K562 (cell line): ENCODE results near the gene ZNF330. TPM values are rescaled to one million over a fixed set of nuclear protein-coding genes. Genes with fewer than 3 reads are reported as not detected.
A peak's percentile ranks its signal among the peaks of the same experiment; 100 is the strongest.

Experiments used
- ATAC-seq: fragments of 200-7000 bp; cut with Tn5 transposase; 3 replicates; pipeline ENCODE4 v1.9.1; 2020; ENCODE audit warnings: moderate library complexity
- BruUV-seq: library from RNA; stranded (reverse); fragments of 400-500 nt; replicated peaks from 2 replicates; lab custom pipeline; 2021; lab: Mats Ljungman, UMichigan
- CTCF ChIA-PET: fragments of 300-600 bp; formaldehyde crosslinking; extraction: SDS; loops from one replicate; lab custom pipeline; 2021; ENCODE audit warnings: low intra/inter-chr PET ratio; lab: Yijun Ruan, JAX
- POLR2A ChIA-PET: fragments of 300-600, 350-650 bp; sonication (Branson Sonifier 250); formaldehyde crosslinking; extraction: SDS; loops from one replicate; lab custom pipeline; 2021; ENCODE audit warnings: antibody characterized with exemption, inconsistent platforms; lab: Yijun Ruan, JAX
- DNase-seq, 4 experiments: peaks; one replicate each; pipeline versions ENCODE4 v3.0.0 to v3.0.0-alpha.2; 2011 to 2018; ENCODE audit warnings: low spot score in 3 of 4, mixed read lengths in 3 of 4; ENCODE audit errors: extremely low read depth in 1 of 4
- FAIRE-seq: peaks from 2 replicates; lab custom pipeline; 2011; peaks lifted over from hg19 to GRCh38; lab: Jason Lieb, UNC
- H2AFZ ChIP-seq: 2 replicates; pipeline ENCODE4 v1.6.0; 2011; ENCODE audit warnings: low read depth, low read length, control low read depth, inconsistent platforms
- H3K27ac ChIP-seq: fragments of 200-600 bp; 3 replicates; pipeline ENCODE4 v1.8.0; 2011; ENCODE audit warnings: low read depth, mild to moderate bottlenecking, control low read depth, inconsistent platforms, low read length, moderate library complexity, mixed read lengths; ENCODE audit errors: extremely low read depth
- H3K27me3 ChIP-seq, 2 experiments: fragments of 300-600 bp in 1 of 2; 2 replicates in 1 of 2; 3 replicates in 1 of 2; pipeline versions ENCODE4 v1.6.0 to v1.8.0; 2011; ENCODE audit warnings: inconsistent platforms in 2 of 2, low read length in 2 of 2, mild to moderate bottlenecking in 1 of 2, mixed read lengths in 1 of 2, moderate library complexity in 1 of 2; ENCODE audit not compliant: control insufficient read depth in 2 of 2, insufficient read depth in 2 of 2
- H3K36me3 ChIP-seq: fragments of 300-600 bp; 3 replicates; pipeline ENCODE4 v1.8.0; 2011; ENCODE audit warnings: mild to moderate bottlenecking, low read length, inconsistent platforms; ENCODE audit not compliant: control insufficient read depth, insufficient read depth
- H3K4me1 ChIP-seq, 2 experiments: fragments of 200-600 bp in 1 of 2; replicated peaks in 1 of 2; 2 replicates in 1 of 2; 3 replicates in 1 of 2; pipeline versions ENCODE4 v1.5.1 to v1.8.0; 2011; ENCODE audit warnings: inconsistent platforms in 2 of 2, low read length in 2 of 2, mild to moderate bottlenecking in 1 of 2, mixed read lengths in 1 of 2, moderate library complexity in 1 of 2; ENCODE audit not compliant: control insufficient read depth in 2 of 2, insufficient read depth in 2 of 2
- H3K4me2 ChIP-seq: 2 replicates; pipeline ENCODE4 v1.6.1; 2011; ENCODE audit warnings: low read length, control low read depth, inconsistent platforms, mixed read lengths; ENCODE audit not compliant: insufficient read depth
- H3K4me3 ChIP-seq: fragments of 200-600 bp; sonication (generic), shearing (Covaris generic); 2 replicates; pipeline ENCODE4 v1.5.1; 2016; ENCODE audit warnings: control low read depth, inconsistent platforms
- H3K79me2 ChIP-seq: fragments of 200-600 bp; 3 replicates; pipeline ENCODE4 v1.8.0; 2011; ENCODE audit warnings: low read length, inconsistent platforms; ENCODE audit not compliant: control insufficient read depth, insufficient read depth
- H3K9ac ChIP-seq, 2 experiments: 2 replicates each; pipeline versions ENCODE4 v1.6.0 to v1.6.1; 2011; ENCODE audit warnings: low read depth in 2 of 2, low read length in 2 of 2, control low read depth in 1 of 2, inconsistent platforms in 1 of 2, mild to moderate bottlenecking in 1 of 2, mixed read lengths in 1 of 2; ENCODE audit not compliant: insufficient read depth in 1 of 2
- H3K9me1 ChIP-seq: one replicate; pipeline ENCODE4 v1.6.0; 2011; ENCODE audit warnings: inconsistent platforms, mild to moderate bottlenecking, low read length, moderate library complexity; ENCODE audit not compliant: control insufficient read depth, insufficient read depth
- H3K9me3 ChIP-seq: replicated peaks from 2 replicates; pipeline ENCODE4 v1.5.1; 2011; ENCODE audit warnings: low read depth, low read length, inconsistent platforms; ENCODE audit not compliant: control insufficient read depth, insufficient read depth
- H4K20me1 ChIP-seq: replicated peaks from 2 replicates; pipeline ENCODE4 v1.6.1; 2011; ENCODE audit warnings: low read length, inconsistent platforms, mixed read lengths; ENCODE audit not compliant: control insufficient read depth, insufficient read depth
- CHD1 ChIP-seq: fragments of 200-600 bp; sonication (generic); IDR thresholded peaks from one replicate; pipeline ENCODE4 v1.6.1; 2012; ENCODE audit warnings: mild to moderate bottlenecking, moderate library complexity, low read length, inconsistent platforms
- SMARCA4 ChIP-seq: fragments of 450-650 bp; IDR thresholded peaks from 2 replicates; pipeline ENCODE4 v1.6.1; 2016
- ZBTB12 ChIP-seq: fragments of 250-450 bp; sonication (Bioruptor Pico); IDR thresholded peaks from 2 replicates; pipeline ENCODE4 v1.4.0; 2020
- ZFX ChIP-seq: sonication (generic); formaldehyde crosslinking; IDR thresholded peaks from 2 replicates; pipeline ENCODE4 v1.8.0; 2022; ENCODE audit warnings: mild to moderate bottlenecking, missing genetic modification reagents, moderate library complexity
- ZZZ3 ChIP-seq: fragments of 450-650 bp; IDR thresholded peaks from 2 replicates; pipeline ENCODE4 v1.6.1; 2016; ENCODE audit warnings: antibody characterized with exemption, mild to moderate bottlenecking, moderate library complexity
- WGBS: fragments of 100-300 bp; shearing (Covaris generic); methylation state at CpG from one replicate; pipeline ENCODE4 v1.1.6; 2016; ENCODE audit warnings: low coverage, mixed read lengths; ENCODE audit not compliant: insufficient coverage; ENCODE audit errors: missing lambda C conversion rate; 5-methylcytosine and 5-hydroxymethylcytosine counted together
- in situ Hi-C: fragments of 300-500 bp; cut with MboI; formaldehyde crosslinking; loops from 4 replicates; pipeline ENCODE4 v1.15.0; 2018; ENCODE audit warnings: inconsistent platforms, mixed read lengths
- intact Hi-C: fragments of 100-400 bp; cut with micrococcal nuclease; formaldehyde crosslinking; loops from 2 replicates; pipeline ENCODE4 v1.14.2; 2022
- polyA plus RNA-seq, 8 experiments: library from polyadenylated mRNA; depleted of rRNA in 4 of 8; stranded (reverse) in 5 of 8; unstranded in 3 of 8; fragments of >200 nt; fragmentation: Nextera tagmentation in 2 of 8; fragmentation: Illumina TruSeq in 1 of 8; extraction: Ambion mirVana in 2 of 8; extraction: Trizol in 1 of 8; gene quantifications; 2 replicates each; pipeline versions ENCODE4 v1.2.1 to v1.2.3, GENCODE V29; 2011 to 2014; ENCODE audit warnings: inconsistent platforms in 1 of 8, missing spikeins in 1 of 8
- total RNA-seq, 7 experiments: library from RNA; depleted of rRNA in 6 of 7; stranded (reverse); fragments of >200 nt in 6 of 7; fragmentation: Illumina TruSeq in 2 of 7; extraction: Trizol in 2 of 7; gene quantifications; 2 replicates each; pipeline versions ENCODE4 v1.2.1 to v1.2.3, GENCODE V29; 2011 to 2021; ENCODE audit warnings: low replicate concordance in 1 of 7
- TF ChIP-seq, protein P1 (sequence below): fragments of 250-450 bp; sonication (Bioruptor Pico); IDR thresholded peaks from 2 replicates; pipeline ENCODE4 v1.4.0; 2020; ENCODE audit warnings: mild to moderate bottlenecking, moderate library complexity, borderline replicate concordance

The ZNF330 gene
- total and polyA plus RNA-seq, 9 of the 15 experiments (the other 6 are each of a cell fraction or from before 2014, with no cell fraction given), result 70.0 to 115 (median 92.0) TPM

GRCh38 chr4:141241986-141242385 lies 21.3 kb downstream of the ZNF330 start:
- Histone ChIP-seq H3K36me3 (no peaks in the 10 kb centered on the region), H3K4me2 (no peak overlapping the region), H3K4me3 (no peak overlapping the region), H3K9ac (no peak overlapping the region), H3K79me2 (no peaks in the 10 kb centered on the region), H3K9me1 (no peaks in the 10 kb centered on the region), H3K4me1 (peaks cover 0 to 4% of the 10 kb centered on the region in 2 experiments; a peak in 1 of 5 replicates), H2AFZ (peak overlapping the region; percentile 14; the same call in 1 of the 2 replicates), H3K27ac (no peak overlapping the region), H4K20me1 (no peaks in the 10 kb centered on the region), H3K9me3 (no peaks in the 10 kb centered on the region; the same call in 1 of the 2 replicates), H3K27me3 (no peaks in the 10 kb centered on the region)
- no peak for DNase-seq
- CTCF ChIA-PET, result no interaction called here
- WGBS, result 29% methylated on average over 1 of the region's 1 CpG
- no peak for ATAC-seq
- TF ChIP-seq ZBTB12, result no peak
- TF ChIP-seq CHD1, result no peak
- TF ChIP-seq, protein P1, sequence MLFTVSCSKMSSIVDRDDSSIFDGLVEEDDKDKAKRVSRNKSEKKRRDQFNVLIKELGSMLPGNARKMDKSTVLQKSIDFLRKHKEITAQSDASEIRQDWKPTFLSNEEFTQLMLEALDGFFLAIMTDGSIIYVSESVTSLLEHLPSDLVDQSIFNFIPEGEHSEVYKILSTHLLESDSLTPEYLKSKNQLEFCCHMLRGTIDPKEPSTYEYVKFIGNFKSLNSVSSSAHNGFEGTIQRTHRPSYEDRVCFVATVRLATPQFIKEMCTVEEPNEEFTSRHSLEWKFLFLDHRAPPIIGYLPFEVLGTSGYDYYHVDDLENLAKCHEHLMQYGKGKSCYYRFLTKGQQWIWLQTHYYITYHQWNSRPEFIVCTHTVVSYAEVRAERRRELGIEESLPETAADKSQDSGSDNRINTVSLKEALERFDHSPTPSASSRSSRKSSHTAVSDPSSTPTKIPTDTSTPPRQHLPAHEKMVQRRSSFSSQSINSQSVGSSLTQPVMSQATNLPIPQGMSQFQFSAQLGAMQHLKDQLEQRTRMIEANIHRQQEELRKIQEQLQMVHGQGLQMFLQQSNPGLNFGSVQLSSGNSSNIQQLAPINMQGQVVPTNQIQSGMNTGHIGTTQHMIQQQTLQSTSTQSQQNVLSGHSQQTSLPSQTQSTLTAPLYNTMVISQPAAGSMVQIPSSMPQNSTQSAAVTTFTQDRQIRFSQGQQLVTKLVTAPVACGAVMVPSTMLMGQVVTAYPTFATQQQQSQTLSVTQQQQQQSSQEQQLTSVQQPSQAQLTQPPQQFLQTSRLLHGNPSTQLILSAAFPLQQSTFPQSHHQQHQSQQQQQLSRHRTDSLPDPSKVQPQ (CRISPR knock-in tag), result no peak
- no peak for TF ChIP-seq ZFX (CRISPR knock-in tag)
- no peak for TF ChIP-seq ZZZ3
- no peak for TF ChIP-seq SMARCA4
- in situ Hi-C loops (no loop called here), intact Hi-C loops (no loop called here)
- no TSS peak for BruUV-seq
- no peak for FAIRE-seq
- POLR2A ChIA-PET, result no interaction called here
